Liver (tissue), 9 donors: ENCODE data around the gene GGT6. TPM values are rescaled to one million over a fixed set of nuclear protein-coding genes. Genes with fewer than 3 reads are reported as not detected.

Experiments
- DNase-seq: peaks from one replicate; pipeline ENCODE4 v3.0.0-alpha.2; 2017; ENCODE audit warnings: low spot score
- H3K27ac ChIP-seq, 2 donors: one replicate each; pipeline ENCODE4 v1.7.0; 2013; ENCODE audit warnings: inconsistent platforms in 2 of 2, low read length in 2 of 2, control low read depth in 1 of 2, low read depth in 1 of 2, mild to moderate bottlenecking in 1 of 2
- H3K27me3 ChIP-seq, 4 donors: one replicate each; pipeline versions ENCODE4 v1.6.1 to v1.7.0; 2013; ENCODE audit warnings: low read length in 3 of 4, inconsistent platforms in 1 of 4, mild to moderate bottlenecking in 1 of 4, moderate library complexity in 1 of 4; ENCODE audit not compliant: control insufficient read depth in 4 of 4, insufficient read depth in 4 of 4
- H3K36me3 ChIP-seq, 4 donors: one replicate each; pipeline versions ENCODE4 v1.6.1 to v1.7.0; 2013; ENCODE audit warnings: low read length in 3 of 4, mild to moderate bottlenecking in 3 of 4, low read depth in 1 of 4, moderate library complexity in 1 of 4; ENCODE audit not compliant: control insufficient read depth in 4 of 4, insufficient read depth in 3 of 4
- H3K4me1 ChIP-seq, 4 donors: one replicate each; pipeline versions ENCODE4 v1.6.1 to v1.7.0; 2013; ENCODE audit warnings: low read length in 3 of 4, mild to moderate bottlenecking in 3 of 4, moderate library complexity in 1 of 4; ENCODE audit not compliant: control insufficient read depth in 4 of 4, insufficient read depth in 4 of 4
- H3K4me3 ChIP-seq, 3 donors: one replicate each; pipeline versions ENCODE4 v1.6.1 to v1.7.0; 2013; ENCODE audit warnings: low read length in 3 of 3, control low read depth in 1 of 3, low read depth in 1 of 3, mild to moderate bottlenecking in 1 of 3
- H3K9ac ChIP-seq, 2 donors: one replicate each; pipeline ENCODE4 v1.7.0; 2013; ENCODE audit warnings: low read length in 2 of 2, mild to moderate bottlenecking in 2 of 2, moderate library complexity in 2 of 2, control low read depth in 1 of 2, low read depth in 1 of 2
- H3K9me3 ChIP-seq, 4 donors: one replicate each; pipeline versions ENCODE4 v1.6.1 to v1.7.0; 2013; ENCODE audit warnings: low read length in 3 of 4; ENCODE audit not compliant: control insufficient read depth in 4 of 4
- ATF3 ChIP-seq: IDR thresholded peaks from 2 replicates; pipeline ENCODE4 v1.6.1; 2016; ENCODE audit warnings: antibody characterized with exemption
- EGR1 ChIP-seq, 2 donors: IDR thresholded peaks; 2 replicates each; pipeline ENCODE4 v1.6.1; 2016 to 2018; ENCODE audit warnings: antibody characterized with exemption in 2 of 2, low read depth in 2 of 2
- FOXA1 ChIP-seq: IDR thresholded peaks from 2 replicates; pipeline ENCODE4 v1.6.1; 2016; ENCODE audit warnings: antibody characterized with exemption
- FOXA2 ChIP-seq: IDR thresholded peaks from 2 replicates; pipeline ENCODE4 v1.6.1; 2016; ENCODE audit warnings: antibody characterized with exemption
- GABPA ChIP-seq, 2 donors: IDR thresholded peaks in 1 of 2; conservative IDR thresholded peaks in 1 of 2; 2 replicates each; pipeline ENCODE4 v1.6.1; 2016; ENCODE audit warnings: antibody characterized with exemption in 2 of 2, mild to moderate bottlenecking in 1 of 2, moderate library complexity in 1 of 2
- HNF4A ChIP-seq, 2 donors: conservative IDR thresholded peaks; 2 replicates each; pipeline ENCODE4 v1.6.1; 2016; ENCODE audit warnings: antibody characterized with exemption in 2 of 2, mild to moderate bottlenecking in 2 of 2
- HNF4G ChIP-seq: IDR thresholded peaks from 2 replicates; pipeline ENCODE4 v1.6.1; 2016; ENCODE audit warnings: antibody characterized with exemption
- JUND ChIP-seq, 2 donors: IDR thresholded peaks; 2 replicates each; pipeline ENCODE4 v1.6.1; 2016; ENCODE audit warnings: antibody characterized with exemption in 2 of 2
- NR2F2 ChIP-seq: IDR thresholded peaks from 2 replicates; pipeline ENCODE4 v1.6.1; 2016; ENCODE audit warnings: antibody characterized with exemption
- RAD21 ChIP-seq, 2 donors: IDR thresholded peaks; 2 replicates each; pipeline ENCODE4 v1.6.1; 2016; ENCODE audit warnings: antibody characterized with exemption in 2 of 2, mild to moderate bottlenecking in 2 of 2
- RXRA ChIP-seq, 2 donors: IDR thresholded peaks; 2 replicates each; pipeline ENCODE4 v1.6.1; 2017 to 2018; ENCODE audit warnings: antibody characterized with exemption in 2 of 2, mild to moderate bottlenecking in 1 of 2
- SP1 ChIP-seq: IDR thresholded peaks from 2 replicates; pipeline ENCODE4 v1.6.1; 2018; ENCODE audit warnings: antibody characterized with exemption, mild to moderate bottlenecking
- TAF1 ChIP-seq: conservative IDR thresholded peaks from 2 replicates; pipeline ENCODE4 v1.6.1; 2016; ENCODE audit warnings: antibody characterized with exemption, mild to moderate bottlenecking
- YY1 ChIP-seq: IDR thresholded peaks from 2 replicates; pipeline ENCODE4 v1.6.1; 2016; ENCODE audit warnings: antibody characterized with exemption, mild to moderate bottlenecking
- ZBTB33 ChIP-seq: IDR thresholded peaks from 2 replicates; pipeline ENCODE4 v1.6.1; 2016; ENCODE audit warnings: antibody characterized with exemption
- WGBS: extraction: QIAGEN DNeasy Blood & Tissue Kit; methylation state at CpG from one replicate; pipeline ENCODE4 v1.1.7; 2013; 5-methylcytosine and 5-hydroxymethylcytosine counted together
- polyA plus RNA-seq, 2 donors: library from polyadenylated mRNA; stranded (reverse) in 1 of 2; unstranded in 1 of 2; fragments of 200-250 nt in 1 of 2; fragments of >200 nt in 1 of 2; fragmentation: Nextera tagmentation in 1 of 2; extraction: Ambion mirVana in 1 of 2; gene quantifications; one replicate each; pipeline versions ENCODE4 v1.2.1 to v1.2.3, GENCODE V29; 2013 to 2015
- total RNA-seq, 2 donors: library from RNA; depleted of rRNA; stranded (reverse); fragments of >200 nt; gene quantifications; one replicate each; pipeline ENCODE4 v1.2.3, GENCODE V29; 2014
- TF ChIP-seq, protein P1 (sequence below): IDR thresholded peaks from 2 replicates; pipeline ENCODE4 v1.6.1; 2016; ENCODE audit warnings: antibody characterized with exemption, mild to moderate bottlenecking
- TF ChIP-seq, protein P2 (sequence below): fragments of 150-350 bp; IDR thresholded peaks from 2 replicates; pipeline ENCODE4 v1.5.1; 2017; ENCODE audit warnings: improper control_type of control experiment, low read depth, low read length; ENCODE audit not compliant: missing input control
- TF ChIP-seq, protein P3 (sequence below): IDR thresholded peaks from 2 replicates; pipeline ENCODE4 v1.6.1; 2016; ENCODE audit warnings: antibody characterized with exemption
- donor health status: healthy.
- donor health status: healthy.
- donor health status: healthy.
- donor health status: healthy.
- donor health status: healthy.

Gene GGT6
- total and polyA plus RNA-seq, 4 donors: 0.19 to 1.1 (median 0.53) TPM

GRCh38 chr17:4539025-4539424 lies 21.4 kb downstream of the GGT6 start:
- Histone ChIP-seq H3K4me1 (peaks cover 2 to 30% (median 9%) of the 10 kb centered on the region in 4 donors), H3K27ac (no peak overlapping the region), H3K4me3 (no peak overlapping the region), H3K9me3 (no peaks in the 10 kb centered on the region), H3K36me3 (peaks cover 8 to 58% (median 21%) of the 10 kb centered on the region in 4 donors), H3K27me3 (no peaks in the 10 kb centered on the region), H3K9ac (no peak overlapping the region)
- no peak for TF ChIP-seq FOXA1
- no peak for TF ChIP-seq GABPA (IDR thresholded peaks at IDR 0.05 in 1 of 2, conservative IDR thresholded peaks at IDR 0.05 in 1 of 2)
- TF ChIP-seq, protein P1, sequence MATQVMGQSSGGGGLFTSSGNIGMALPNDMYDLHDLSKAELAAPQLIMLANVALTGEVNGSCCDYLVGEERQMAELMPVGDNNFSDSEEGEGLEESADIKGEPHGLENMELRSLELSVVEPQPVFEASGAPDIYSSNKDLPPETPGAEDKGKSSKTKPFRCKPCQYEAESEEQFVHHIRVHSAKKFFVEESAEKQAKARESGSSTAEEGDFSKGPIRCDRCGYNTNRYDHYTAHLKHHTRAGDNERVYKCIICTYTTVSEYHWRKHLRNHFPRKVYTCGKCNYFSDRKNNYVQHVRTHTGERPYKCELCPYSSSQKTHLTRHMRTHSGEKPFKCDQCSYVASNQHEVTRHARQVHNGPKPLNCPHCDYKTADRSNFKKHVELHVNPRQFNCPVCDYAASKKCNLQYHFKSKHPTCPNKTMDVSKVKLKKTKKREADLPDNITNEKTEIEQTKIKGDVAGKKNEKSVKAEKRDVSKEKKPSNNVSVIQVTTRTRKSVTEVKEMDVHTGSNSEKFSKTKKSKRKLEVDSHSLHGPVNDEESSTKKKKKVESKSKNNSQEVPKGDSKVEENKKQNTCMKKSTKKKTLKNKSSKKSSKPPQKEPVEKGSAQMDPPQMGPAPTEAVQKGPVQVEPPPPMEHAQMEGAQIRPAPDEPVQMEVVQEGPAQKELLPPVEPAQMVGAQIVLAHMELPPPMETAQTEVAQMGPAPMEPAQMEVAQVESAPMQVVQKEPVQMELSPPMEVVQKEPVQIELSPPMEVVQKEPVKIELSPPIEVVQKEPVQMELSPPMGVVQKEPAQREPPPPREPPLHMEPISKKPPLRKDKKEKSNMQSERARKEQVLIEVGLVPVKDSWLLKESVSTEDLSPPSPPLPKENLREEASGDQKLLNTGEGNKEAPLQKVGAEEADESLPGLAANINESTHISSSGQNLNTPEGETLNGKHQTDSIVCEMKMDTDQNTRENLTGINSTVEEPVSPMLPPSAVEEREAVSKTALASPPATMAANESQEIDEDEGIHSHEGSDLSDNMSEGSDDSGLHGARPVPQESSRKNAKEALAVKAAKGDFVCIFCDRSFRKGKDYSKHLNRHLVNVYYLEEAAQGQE: no peak
- TF ChIP-seq EGR1 (IDR thresholded peaks at IDR 0.05; ENCODE audit: low read depth in 2 of 2): no peak
- no peak for TF ChIP-seq SP1
- TF ChIP-seq HNF4A (conservative IDR thresholded peaks at IDR 0.05): no peak
- TF ChIP-seq TAF1: no peak
- no peak for TF ChIP-seq HNF4G
- no peak for DNase-seq
- 90% methylated on average over 8 of the region's 8 CpGs for WGBS

- H3K9ac ChIP-seq: no peak overlapping the region
- H3K27ac ChIP-seq: no peak overlapping the region
- no peaks in the 10 kb centered on the region for H3K9me3 ChIP-seq
- H3K4me1 ChIP-seq: peaks cover 4 to 36% (median 13%) of the 10 kb centered on the region in 4 donors
- DNase-seq: no peak
- no peak overlapping the region for H3K4me3 ChIP-seq
- WGBS: 80% methylated on average over 13 of the region's 13 CpGs
- H3K36me3 ChIP-seq: peaks cover 8 to 53% (median 19%) of the 10 kb centered on the region in 4 donors
- H3K27me3 ChIP-seq: no peaks in the 10 kb centered on the region
- TF ChIP-seq HNF4G (no peak), JUND (IDR thresholded peaks at IDR 0.05) (no peak), YY1 (no peak), HNF4A (conservative IDR thresholded peaks at IDR 0.05) (no peak), NR2F2 (no peak), FOXA2 (no peak), SP1 (no peak), TAF1 (no peak), GABPA (IDR thresholded peaks at IDR 0.05 in 1 of 2, conservative IDR thresholded peaks at IDR 0.05 in 1 of 2) (no peak), ATF3 (no peak), EGR1 (IDR thresholded peaks at IDR 0.05; ENCODE audit: low read depth in 2 of 2) (no peak), RAD21 (IDR thresholded peaks at IDR 0.05) (no peak), ZBTB33 (no peak), RXRA (IDR thresholded peaks at IDR 0.05) (no peak), FOXA1 (no peak)
- TF ChIP-seq, protein P1: no peak
- TF ChIP-seq, protein P2, sequence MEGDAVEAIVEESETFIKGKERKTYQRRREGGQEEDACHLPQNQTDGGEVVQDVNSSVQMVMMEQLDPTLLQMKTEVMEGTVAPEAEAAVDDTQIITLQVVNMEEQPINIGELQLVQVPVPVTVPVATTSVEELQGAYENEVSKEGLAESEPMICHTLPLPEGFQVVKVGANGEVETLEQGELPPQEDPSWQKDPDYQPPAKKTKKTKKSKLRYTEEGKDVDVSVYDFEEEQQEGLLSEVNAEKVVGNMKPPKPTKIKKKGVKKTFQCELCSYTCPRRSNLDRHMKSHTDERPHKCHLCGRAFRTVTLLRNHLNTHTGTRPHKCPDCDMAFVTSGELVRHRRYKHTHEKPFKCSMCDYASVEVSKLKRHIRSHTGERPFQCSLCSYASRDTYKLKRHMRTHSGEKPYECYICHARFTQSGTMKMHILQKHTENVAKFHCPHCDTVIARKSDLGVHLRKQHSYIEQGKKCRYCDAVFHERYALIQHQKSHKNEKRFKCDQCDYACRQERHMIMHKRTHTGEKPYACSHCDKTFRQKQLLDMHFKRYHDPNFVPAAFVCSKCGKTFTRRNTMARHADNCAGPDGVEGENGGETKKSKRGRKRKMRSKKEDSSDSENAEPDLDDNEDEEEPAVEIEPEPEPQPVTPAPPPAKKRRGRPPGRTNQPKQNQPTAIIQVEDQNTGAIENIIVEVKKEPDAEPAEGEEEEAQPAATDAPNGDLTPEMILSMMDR: no peak
- TF ChIP-seq, protein P3, sequence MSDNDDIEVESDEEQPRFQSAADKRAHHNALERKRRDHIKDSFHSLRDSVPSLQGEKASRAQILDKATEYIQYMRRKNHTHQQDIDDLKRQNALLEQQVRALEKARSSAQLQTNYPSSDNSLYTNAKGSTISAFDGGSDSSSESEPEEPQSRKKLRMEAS: no peak
Measured at GRCh38 chr17:4538236-4539002, 22.0 kb downstream of the GGT6 start.
